HG02840 (cell line): ENCODE measurements around the gene ADGRL3.
"Not testable (repeated sequence)": the region's sequence is repeated elsewhere in the genome, so short reads cannot be mapped to it uniquely, and the experiment has no call there.

ENCODE experiments used
- ATAC-seq: cut with Tn5 transposase; IDR thresholded peaks from one replicate; pipeline ENCODE4 v1.9.1; 2021; ENCODE audit warnings: mild to moderate bottlenecking, moderate library complexity, moderate number of reproducible peaks; ENCODE audit not compliant: unreplicated experiment, low FRiP score

ADGRL3 gene

DNA sequence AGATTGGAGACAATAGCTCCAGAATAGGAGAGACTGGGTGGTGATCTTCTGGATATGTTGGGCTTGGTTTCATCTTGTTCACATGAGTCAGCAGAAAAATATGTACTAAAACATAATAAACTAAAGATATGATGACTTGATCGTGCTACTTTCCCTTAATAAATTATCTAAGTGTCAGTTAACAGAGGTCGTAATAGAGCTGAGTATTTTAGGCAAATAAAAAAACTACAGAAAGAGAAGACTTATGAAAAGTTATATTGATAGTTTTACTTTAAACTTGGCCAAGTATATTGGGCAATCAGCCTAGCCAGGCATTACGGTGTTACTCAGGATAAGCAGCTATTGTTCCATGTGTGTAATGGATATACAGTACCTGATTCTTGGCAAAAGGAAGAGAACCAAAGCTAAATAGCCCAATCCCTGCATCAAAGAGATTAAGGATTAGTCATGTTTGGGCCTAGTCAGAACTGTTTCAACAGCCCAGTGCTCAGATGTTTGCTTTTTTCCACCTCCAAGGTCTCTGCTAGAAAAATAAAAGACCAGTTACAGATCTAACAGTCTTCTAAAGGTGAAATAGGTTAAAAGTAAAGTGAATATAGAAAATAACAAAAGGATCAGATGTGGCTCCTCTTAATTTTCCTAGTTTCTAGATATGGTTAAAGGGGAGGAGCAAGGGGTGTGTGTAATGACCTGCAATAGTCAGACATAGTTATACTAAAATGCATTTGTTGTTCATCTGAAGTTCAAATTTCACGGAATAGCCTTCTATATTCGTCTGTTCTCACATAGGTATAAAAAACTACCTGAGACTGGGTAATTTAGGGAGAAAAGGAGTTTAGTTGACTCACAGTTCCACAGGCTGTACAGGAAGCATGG, 262.6 kb downstream of the ADGRL3 start:
- no peak for ATAC-seq

GRCh38 chr4:61468024-61468720, 268.0 kb downstream of the ADGRL3 start:
- ATAC-seq, result no peak

GRCh38 chr4:61473306-61473705, 273.2 kb downstream of the ADGRL3 start:
- ATAC-seq, result no peak

DNA sequence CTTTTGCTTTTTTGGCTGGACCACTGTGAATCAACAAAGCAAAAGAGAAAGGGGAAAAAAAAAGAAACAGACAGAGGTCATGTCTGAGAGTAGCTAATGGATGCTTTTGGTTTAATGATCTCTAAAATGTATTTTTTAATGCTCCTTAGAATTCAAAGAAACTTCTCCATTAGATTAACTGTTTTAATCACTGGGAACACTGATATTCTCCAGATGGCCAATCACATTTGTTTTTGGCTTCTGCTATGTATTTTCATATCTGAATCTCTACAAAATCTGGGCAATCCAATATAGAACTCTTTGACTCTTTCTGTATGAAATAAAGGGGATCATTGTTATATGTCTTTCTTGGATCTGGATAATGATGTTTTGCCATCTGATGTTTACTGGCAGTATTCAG, 278.2 kb downstream of the ADGRL3 start:
- no peak for ATAC-seq

GRCh38 chr4:61485056-61485455, 284.9 kb downstream of the ADGRL3 start:
- ATAC-seq, result no peak

- ATAC-seq, result no peak
Observed at GRCh38 chr4:61489927-61490326, 289.8 kb downstream of the ADGRL3 start.

- no peak for ATAC-seq
Observed at GRCh38 chr4:61493041-61493440, 292.9 kb downstream of the ADGRL3 start.

DNA sequence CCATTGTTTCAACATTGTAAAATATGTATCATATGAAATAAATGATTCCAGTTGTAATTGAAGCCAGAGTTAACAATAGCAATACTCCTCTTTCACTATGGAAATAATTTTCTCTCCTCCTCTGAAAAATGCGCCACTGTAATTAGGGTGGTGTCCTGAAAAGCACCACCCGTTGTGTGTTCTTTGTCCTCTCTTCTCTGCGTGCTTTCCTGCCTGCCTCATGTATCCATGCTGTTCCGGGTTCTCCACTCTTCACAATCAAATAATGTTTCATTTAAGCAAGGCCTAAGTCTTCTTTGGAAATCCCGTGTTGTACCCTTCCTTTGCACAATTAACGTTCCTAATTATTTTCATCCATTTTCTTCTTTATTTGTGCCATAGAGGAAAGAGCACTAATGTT, 293.3 kb downstream of the ADGRL3 start:
- ATAC-seq, result no peak

DNA sequence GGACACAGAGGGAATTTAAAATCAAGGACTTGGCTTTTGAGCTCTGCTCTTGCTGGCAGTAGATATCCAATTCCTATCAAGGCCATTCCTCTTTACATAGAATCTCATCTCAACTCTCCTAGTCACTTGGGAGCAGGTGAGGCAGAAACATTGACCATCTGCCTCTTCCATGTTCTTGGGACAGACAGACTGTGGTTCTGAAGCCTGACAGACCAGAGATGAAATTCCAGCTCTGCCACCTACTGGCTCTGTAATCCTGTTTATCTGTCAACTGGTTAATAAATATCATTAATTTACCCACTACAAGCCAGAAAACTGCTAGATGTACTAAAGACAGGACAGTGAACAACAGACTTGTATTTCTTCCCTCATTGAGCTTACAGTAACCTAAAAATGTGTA, 300.8 kb downstream of the ADGRL3 start:
- no peak for ATAC-seq

GRCh38 chr4:61501812-61502211, 301.7 kb downstream of the ADGRL3 start:
- no peak for ATAC-seq

DNA sequence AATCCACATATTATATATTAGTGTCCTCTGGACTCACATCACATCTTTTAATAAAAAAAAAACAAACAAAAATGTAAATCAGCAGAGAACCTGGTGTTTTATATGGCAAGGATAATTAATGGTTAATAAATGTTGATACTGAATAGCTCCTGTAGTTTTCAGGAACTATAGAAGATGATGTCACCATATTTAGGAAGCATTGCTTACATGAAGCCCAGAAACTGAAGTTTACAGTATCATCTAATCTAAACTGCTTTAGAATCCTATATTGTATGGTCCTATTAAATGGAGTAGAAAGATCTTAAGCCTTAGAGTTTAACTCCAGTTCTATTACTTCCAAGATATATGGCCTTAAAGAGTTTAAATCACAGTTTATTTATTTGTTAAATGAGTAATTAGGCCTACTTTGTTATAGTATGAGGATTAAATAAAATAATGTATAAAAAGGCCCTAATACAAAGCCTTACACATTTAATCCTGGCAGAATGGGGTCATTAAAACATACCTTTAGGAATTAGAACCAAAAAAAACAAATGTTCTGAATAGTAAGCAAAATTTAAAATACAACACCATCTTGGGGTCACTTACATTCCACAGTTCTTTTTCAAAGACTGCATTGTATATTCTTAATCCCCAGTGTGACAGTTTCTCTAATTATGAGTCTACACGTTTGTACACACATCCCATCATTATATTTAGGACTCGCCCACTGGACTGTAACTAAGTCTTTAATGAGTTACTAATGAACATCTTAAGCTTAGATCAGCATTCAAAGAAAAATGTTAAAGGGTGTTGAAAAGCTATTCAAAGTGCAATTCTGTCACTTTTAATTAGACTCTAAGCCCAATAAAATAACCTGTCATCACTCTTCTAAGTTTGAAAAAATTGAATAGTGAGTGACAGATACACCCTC, 305.9 kb downstream of the ADGRL3 start:
- no peak for ATAC-seq

GRCh38 chr4:61507091-61507490, 307.0 kb downstream of the ADGRL3 start:
- no peak for ATAC-seq

DNA sequence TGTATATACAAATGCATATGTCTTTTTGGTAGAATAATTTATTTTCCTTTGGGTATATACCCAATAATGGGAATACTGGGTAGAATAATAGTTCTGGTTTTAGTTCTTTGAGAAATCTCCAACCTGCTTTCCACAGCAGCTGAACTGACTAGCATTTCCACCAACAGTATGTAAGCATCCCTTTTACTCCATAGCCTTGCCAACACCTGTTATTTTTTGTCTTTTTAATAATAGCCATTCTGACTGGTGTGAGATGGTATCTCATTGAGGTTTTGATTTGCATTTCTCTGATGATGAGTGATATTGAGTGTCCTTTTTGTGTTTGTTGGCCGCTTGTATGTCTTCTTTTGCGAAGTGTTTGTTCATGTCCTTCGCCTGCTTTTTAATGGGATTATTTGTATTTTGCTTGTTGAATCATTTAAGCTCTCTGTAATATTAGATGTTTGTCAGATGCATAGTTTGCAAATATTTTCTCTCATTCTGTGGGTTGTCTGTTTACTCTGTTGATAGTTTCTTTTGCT, 309.7 kb downstream of the ADGRL3 start:
- ATAC-seq, result not testable (repeated sequence)

GRCh38 chr4:61511716-61512488, 311.8 kb downstream of the ADGRL3 start:
- ATAC-seq, result no peak

DNA sequence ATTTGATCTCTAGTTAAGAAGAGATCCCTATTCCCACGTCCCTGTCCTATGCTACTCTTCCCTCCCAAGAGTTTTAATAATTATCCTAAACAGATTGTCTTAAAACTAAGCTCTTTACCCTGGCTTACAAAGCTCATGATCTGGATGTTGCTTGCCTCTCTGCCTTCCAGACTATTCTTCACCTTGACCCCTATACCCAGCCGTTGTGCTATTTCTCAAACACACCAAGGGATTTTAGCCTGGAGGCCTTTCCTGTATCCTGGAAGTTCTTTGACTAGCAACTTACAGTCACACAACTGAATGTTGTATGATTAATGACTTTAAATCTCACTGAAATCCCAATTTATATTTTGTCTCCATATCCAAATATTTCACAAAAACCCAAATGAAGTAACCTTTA, 314.9 kb downstream of the ADGRL3 start:
- no peak for ATAC-seq

GRCh38 chr4:61517144-61517543, 317.0 kb downstream of the ADGRL3 start:
- no peak for ATAC-seq

DNA sequence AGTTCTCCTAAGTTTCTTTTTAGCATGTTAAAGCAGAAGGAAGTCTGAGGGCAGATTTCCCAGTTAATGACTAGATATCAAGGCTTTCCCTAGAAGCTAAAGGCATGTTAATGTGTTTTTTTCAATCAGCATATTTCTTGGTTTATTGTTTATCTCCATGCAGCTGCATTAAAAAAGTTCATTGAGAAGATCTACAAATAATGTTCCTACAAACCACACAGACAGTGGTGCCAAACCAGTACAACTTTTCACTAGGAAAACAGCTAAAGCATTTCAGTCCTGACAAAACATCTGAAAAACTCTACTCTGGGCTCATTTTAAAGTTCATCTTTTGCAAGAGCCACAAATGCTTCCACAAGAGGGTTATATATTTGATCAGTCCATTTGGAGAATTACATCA, 320.0 kb downstream of the ADGRL3 start:
- ATAC-seq, result no peak

DNA sequence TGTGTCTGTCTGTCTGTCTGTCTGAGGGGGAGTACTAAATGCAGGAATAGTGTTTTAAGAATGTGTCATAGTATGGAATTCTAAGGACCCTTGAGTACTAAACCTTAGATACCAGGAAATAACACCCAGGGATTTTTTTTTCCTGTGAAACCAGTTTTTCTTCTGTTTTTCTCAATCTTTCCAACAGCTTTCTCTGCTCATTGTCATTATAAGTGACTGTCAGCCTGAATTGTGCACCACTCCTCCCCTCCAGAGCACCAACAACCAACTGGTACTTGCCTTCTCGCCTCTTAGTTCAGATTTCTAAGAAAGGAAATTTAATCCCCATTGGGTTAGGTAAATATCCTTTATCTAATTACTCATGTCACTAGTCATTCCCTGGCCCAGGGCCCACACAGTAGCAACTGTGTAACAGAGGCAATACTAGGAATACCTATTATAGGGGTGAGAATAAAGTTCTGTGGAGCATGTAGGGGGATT, 320.6 kb downstream of the ADGRL3 start:
- no peak for ATAC-seq

DNA sequence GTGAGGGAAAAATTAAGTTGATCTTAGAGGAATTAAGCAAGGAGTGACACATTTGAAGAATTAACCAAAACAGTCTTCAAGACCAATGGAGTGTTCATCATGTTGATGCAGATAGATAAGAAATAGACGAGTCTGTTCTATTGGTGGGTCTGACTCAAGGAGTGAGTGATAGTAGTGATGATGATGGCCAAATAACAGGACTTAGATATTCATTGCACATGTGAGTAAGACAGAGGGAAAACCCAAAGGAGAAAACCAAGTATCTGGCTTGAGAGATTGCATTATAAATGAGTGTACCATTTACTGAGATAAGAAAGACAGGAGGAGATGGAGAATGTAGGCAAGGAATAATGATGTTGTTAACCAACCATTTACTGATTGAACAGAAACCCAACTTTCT, 321.3 kb downstream of the ADGRL3 start:
- no peak for ATAC-seq

DNA sequence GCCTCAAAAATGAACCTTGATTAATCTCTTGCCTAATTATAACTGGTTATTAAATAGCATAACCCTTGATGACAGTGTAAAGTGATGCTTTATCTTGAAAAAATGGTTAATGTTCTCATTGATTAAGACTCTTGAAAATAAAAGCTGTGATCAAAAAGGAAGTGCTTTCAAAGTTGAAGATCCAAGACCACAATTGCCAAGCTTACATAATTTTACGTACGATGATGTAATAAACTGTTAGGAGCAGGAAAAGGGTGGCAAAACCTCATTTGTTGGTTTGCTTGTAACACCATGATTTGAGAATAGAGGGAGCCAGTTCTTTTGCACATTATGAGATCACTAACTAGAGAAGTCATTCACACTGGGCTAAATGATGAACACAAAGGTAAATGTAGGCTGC, 322.2 kb downstream of the ADGRL3 start:
- ATAC-seq, result no peak
